Measurements from ENCODE around the gene SALL3.
"Not testable (repeated sequence)": the region's sequence is repeated elsewhere in the genome, so short reads cannot be mapped to it uniquely, and the experiment has no call there.

The SALL3 gene

GRCh38 chr18:78979730-78980278, at the start of gene SALL3:
Gene SALL3, plus strand, starts transcription at chr18:78979818. Its CDS starts 457 bp downstream, at chr18:78980275.
- in situ Hi-C loops (cut with MboI; ENCODE audit: low sequenced_read_pairs): no loop called here

DNA sequence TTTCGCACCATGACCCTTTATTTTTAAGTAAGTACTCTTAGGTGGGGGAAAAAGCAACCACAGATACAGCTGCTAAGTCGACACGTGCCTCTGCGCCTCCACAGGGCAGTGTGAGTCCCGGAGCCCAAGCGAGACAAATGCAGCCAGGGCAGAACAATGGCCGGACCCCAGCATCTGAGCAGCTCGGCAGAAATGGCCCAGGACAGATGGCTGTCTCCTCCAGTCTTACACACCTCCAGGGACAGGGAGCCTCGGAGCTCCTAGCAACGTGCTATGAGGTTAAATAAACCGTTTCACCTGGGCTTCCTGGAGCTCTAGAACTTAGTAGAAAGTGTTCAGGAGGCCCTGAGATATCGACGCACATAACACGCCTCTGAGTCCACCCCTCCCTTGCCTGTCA, 47.3 kb upstream of the SALL3 start:
- in situ Hi-C loops (cut with MboI; ENCODE audit: low sequenced_read_pairs): no loop called here

- in situ Hi-C loops (cut with MboI; ENCODE audit: low sequenced_read_pairs): no loop called here
Observed at GRCh38 chr18:78934003-78934402, 45.6 kb upstream of the SALL3 start.

DNA sequence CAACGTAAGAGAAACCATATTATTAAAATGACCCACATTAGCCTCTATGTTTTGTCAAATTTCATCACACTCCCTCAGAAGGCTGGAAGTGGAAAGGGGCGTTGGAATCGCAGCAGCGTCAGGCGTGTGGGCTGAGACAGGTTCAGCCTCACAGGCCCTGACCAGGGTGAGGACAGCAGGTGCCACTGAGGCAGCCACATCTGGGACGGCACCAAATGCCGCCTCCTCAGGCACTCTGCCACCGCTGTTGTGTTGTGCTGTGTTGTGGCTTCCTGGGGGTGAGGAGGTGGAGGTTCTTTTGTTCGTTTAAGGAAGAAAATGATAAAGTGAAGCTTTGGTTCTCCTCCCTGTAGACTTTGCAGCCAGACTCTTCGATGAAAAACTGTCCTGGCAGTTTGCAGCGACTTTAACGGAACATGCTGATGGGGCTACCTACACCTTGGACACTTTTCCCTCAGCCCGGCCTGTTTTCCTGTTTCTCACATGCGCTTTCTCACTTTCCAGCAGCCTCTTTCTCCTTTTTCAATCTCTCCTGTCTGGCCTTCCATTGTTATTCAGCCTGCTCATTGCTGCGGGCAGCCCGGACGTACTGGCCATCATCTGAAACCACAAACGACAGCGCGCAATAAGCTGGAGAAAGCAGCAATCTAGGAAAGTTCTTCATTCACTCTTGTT, 44.9 kb upstream of the SALL3 start:
- in situ Hi-C loops (cut with MboI; ENCODE audit: low sequenced_read_pairs): no loop called here

DNA sequence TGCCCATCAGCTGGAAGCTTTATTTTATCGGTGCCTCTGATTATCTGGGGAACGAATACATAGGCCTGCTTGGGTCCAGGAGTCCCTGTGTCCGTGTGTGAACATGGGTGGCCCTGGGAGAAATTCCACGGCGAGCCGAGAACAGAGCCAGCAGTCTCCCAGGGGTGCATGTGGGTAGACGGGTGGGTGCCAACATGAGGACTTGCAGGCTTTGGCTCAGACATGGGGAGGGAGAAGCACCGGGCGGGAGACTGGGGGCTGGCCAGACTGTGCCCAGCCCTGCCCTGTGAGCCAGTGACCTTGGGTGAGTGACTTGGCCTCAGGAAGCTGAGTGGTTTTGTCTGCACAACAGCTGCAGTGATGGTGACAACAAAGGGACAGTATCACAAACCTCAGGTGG, 44.2 kb upstream of the SALL3 start:
- in situ Hi-C loops (cut with MboI; ENCODE audit: low sequenced_read_pairs): no loop called here

GRCh38 chr18:78936251-78937005, 43.2 kb upstream of the SALL3 start:
- in situ Hi-C loops (cut with MboI; ENCODE audit: low sequenced_read_pairs): no loop called here

- in situ Hi-C loops (cut with MboI; ENCODE audit: low sequenced_read_pairs): no loop called here
Observed at GRCh38 chr18:78937166-78937565, 42.5 kb upstream of the SALL3 start.

GRCh38 chr18:78939105-78939504, 40.5 kb upstream of the SALL3 start:
- in situ Hi-C loops (cut with MboI; ENCODE audit: low sequenced_read_pairs): no loop called here

DNA sequence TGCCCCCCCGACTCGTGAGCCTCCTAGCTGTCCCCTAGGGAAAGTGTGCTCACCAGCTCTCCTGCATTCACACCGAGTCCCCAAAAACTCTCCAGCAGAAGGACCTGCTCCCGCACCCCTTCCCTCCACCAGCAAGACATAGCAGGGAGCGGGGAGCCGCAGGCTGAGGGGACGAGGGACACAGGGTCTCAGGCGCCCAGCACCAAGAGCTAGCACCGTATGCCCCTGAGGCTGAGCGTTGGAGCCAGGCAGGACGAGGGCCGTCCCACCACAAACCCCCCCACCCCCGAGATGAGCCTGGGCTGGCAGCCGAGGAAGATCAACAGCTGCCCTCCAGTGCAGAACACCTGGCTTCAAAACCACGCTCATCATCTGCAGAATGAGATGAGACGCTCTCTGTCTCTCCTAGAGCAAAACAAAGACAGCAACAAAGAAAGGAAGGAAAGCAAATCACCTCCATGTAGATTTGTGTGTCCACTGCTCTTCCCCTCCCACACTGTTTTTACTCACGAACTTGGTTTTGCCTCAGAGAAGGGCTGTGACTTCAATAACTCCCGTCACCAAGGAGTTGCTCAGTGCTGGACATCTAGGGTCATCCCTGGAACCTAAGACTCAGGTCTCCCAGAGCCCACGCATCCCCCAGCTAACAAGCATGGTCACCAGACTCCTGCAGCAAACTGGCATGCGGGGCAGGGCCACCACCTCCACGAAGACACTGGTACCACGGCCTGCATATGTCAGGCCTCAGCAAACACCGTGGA, 39.7 kb upstream of the SALL3 start:
- in situ Hi-C loops (cut with MboI; ENCODE audit: low sequenced_read_pairs): no loop called here

- in situ Hi-C loops (cut with MboI; ENCODE audit: low sequenced_read_pairs): not testable (repeated sequence)
Observed at GRCh38 chr18:78942236-78942635, 37.4 kb upstream of the SALL3 start.

- in situ Hi-C loops (cut with MboI; ENCODE audit: low sequenced_read_pairs): no loop called here
Observed at GRCh38 chr18:78945628-78946027, 34.0 kb upstream of the SALL3 start.

DNA sequence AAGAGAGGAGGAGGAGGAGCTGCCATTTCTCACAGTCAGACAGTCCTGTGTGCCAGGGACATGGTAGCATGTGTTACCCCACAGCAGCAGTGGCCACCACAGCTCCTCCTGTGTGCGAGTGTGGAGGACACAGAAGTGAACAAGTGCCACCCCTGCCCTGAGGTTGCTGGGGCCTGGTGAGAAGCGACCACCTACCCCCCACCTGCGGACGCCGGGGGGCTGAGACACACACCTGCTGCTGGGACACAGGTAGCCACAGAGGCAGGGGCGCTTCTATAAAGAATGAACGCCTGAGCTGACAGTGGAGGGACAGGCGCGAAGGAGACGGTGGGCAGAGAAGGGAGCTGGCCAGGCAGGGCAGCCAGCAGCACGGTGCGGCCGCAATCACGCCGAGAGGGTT, 32.3 kb upstream of the SALL3 start:
- in situ Hi-C loops (cut with MboI; ENCODE audit: low sequenced_read_pairs): no loop called here

DNA sequence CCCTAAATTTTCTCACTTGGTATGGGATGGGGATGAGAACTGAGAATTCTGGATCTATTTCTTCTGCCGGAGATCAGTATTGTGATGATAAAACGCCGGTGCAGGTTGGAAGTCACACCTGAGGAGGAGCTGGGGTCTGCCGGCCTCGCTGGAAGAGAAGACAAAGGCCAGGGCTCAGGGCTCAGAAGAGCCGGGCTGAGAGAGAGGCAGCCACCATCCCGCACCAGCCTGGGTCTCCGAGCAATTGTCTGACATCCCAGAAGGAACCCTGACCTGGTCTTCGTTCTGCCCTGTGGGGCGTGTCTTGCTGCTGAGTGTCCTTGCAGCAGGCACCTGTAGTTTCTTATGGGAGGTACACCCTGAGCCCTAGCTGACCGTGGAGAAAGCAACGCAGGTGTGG, 31.4 kb upstream of the SALL3 start:
- in situ Hi-C loops (cut with MboI; ENCODE audit: low sequenced_read_pairs): no loop called here

DNA sequence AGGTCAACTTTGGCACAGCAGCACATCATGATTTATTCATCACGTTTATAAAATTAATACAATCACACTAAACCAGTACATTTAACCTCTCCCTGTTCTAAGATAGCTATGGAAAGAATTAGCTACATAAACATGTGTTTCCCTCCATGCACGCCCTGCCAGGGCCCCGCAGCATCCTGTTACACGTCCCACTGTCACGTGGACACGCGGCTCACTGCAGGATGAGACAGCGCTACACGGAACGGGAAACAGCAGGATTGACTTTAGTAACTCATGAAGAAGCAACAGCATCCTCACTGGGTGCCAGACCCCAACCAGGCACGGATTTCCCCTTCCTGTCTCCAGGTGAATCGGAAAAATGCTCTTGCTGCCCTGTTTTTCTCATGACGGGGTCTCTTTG, 30.9 kb upstream of the SALL3 start:
- in situ Hi-C loops (cut with MboI; ENCODE audit: low sequenced_read_pairs): no loop called here

DNA sequence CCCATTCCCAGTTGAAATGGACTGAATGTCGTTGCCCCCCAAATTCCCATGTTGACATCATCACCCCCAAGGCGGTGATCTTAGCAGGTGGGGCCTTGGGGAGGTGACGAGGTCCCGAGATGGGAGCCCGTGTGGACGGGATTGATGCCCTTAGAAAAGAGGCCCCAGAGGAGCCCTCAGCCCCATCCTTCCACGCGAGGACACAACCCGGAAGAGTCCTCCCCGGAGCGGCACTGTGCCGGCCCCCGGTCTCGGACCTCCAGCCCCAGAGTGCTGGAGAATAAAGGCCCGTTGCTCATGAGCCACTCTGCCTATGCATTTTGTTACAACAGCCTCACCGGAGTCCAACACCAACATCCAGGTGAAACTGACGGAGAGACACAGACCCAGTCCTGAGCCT, 30.4 kb upstream of the SALL3 start:
- in situ Hi-C loops (cut with MboI; ENCODE audit: low sequenced_read_pairs): no loop called here

DNA sequence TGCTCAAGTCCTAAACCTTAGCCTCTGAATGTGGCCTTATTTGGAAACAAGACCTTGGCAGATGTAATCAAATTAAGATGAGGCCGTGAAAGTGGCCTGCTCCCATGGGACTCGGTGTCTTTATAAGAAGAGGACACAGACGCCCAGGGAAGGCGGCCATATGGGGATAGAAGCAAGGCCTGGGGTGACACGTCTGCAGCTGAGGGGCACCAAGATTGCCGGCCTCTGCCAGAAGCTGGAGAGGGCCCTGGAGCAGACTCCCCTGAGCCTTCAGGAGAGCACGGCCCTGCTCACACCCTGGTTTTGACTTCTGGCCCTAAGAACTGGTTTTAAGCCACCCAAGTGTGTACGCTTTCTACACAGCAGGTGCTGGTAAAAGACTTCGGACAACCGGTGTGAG, 29.2 kb upstream of the SALL3 start:
- in situ Hi-C loops (cut with MboI; ENCODE audit: low sequenced_read_pairs): no loop called here

GRCh38 chr18:78953566-78953965, 26.1 kb upstream of the SALL3 start:
- in situ Hi-C loops (cut with MboI; ENCODE audit: low sequenced_read_pairs): no loop called here

DNA sequence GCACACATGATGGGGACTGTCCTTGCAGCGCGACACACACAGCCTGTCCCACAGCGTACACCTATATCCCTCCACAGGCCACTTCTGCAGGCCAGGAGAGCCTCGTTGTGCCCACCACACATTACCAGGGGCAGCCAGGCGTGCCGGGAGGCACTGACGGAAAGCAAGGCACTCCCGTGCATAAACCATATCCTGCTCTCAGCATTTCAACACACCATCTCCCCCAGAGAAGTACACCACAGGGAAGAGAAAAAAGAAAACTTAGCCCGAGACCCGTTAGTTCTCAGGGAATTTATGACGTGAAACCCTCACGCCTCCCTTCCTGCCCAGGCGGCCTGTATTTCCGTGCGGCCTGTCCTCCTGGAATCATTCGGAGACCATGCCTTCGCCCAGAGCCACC, 24.6 kb upstream of the SALL3 start:
- in situ Hi-C loops (cut with MboI; ENCODE audit: low sequenced_read_pairs): no loop called here

DNA sequence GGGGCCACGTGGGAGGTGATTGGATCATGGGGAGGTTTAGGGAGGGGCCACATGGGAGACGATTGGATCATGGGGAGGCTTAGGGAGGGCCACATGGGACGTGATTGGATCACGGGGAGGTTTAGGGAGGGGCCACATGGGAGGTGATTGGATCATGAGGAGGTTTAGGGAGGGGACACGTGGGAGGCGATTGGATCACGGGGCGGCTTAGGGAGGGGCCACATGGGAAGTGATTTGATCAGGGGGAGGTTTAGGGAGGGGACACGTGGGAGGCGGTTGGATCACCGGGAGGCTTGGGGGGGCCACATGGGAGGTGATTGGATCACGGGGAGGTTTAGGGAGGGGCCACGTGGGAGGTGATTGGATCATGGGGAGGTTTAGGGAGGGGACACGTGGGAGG, 22.5 kb upstream of the SALL3 start:
- in situ Hi-C loops (cut with MboI; ENCODE audit: low sequenced_read_pairs): no loop called here

- in situ Hi-C loops (cut with MboI; ENCODE audit: low sequenced_read_pairs): no loop called here
Observed at GRCh38 chr18:78960709-78961108, 18.9 kb upstream of the SALL3 start.

- in situ Hi-C loops (cut with MboI; ENCODE audit: low sequenced_read_pairs): no loop called here
Observed at GRCh38 chr18:78962098-78962497, 17.5 kb upstream of the SALL3 start.

DNA sequence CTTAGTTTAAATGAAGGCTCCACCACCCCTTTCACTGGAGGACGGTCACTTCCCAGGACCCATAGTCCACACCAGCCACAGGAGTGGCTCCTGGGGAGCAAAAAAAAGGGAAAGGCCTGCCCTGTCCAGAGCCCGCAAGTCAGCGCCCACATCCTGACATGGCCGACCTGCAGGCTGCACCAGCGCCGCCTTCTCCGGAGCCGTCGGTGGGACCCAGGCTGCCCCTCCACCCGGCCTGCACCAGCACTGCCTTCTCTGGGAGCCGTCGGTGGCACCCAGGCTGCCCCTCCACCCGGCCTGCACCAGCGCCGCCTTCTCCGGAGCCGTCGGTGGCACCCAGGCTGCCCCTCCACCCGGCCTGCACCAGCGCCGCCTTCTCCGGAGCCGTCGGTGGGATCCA, 14.9 kb upstream of the SALL3 start:
- in situ Hi-C loops (cut with MboI; ENCODE audit: low sequenced_read_pairs): not testable (repeated sequence)
